K562 (cell line): ENCODE data around the gene CBX2. TPM values are rescaled to one million over a fixed set of nuclear protein-coding genes. Genes with fewer than 3 reads are reported as not detected.

ENCODE experiments used
- ATF2 ChIP-seq: sonication (generic); formaldehyde crosslinking; IDR thresholded peaks from 2 replicates; pipeline ENCODE4 v1.8.1; 2022; ENCODE audit warnings: missing genetic modification reagents
- ATF7 ChIP-seq: fragments of 450-650 bp; IDR thresholded peaks from 2 replicates; pipeline ENCODE4 v1.7.1; 2014; ENCODE audit warnings: mild to moderate bottlenecking, moderate library complexity
- CAMTA2 ChIP-seq: fragments of 250-450 bp; sonication (Bioruptor Pico); conservative IDR thresholded peaks from 2 replicates; pipeline ENCODE4 v1.5.1; 2022
- EZH2 ChIP-seq: IDR thresholded peaks from 2 replicates; pipeline ENCODE4 v1.6.1; 2012; ENCODE audit warnings: low read depth, mild to moderate bottlenecking, inconsistent platforms, low read length, borderline replicate concordance
- HDAC3 ChIP-seq: fragments of 450-650 bp; IDR thresholded peaks from 2 replicates; pipeline ENCODE4 v1.6.1; 2018; ENCODE audit warnings: borderline replicate concordance, mild to moderate bottlenecking, moderate library complexity; ENCODE audit not compliant: partially characterized antibody
- HNRNPK ChIP-seq: fragments of 200-400 bp; formaldehyde crosslinking; IDR thresholded peaks from one replicate; pipeline ENCODE4 v1.6.1; 2018; ENCODE audit warnings: mild to moderate bottlenecking, low read depth, low read length; ENCODE audit not compliant: poor library complexity, severe bottlenecking
- JUND ChIP-seq, 2 experiments: IDR thresholded peaks; 2 replicates in 1 of 2; 3 replicates in 1 of 2; pipeline ENCODE4 v1.6.1; 2011; ENCODE audit warnings: borderline replicate concordance in 2 of 2, low read depth in 2 of 2, low read length in 2 of 2, improper control_type of control experiment in 1 of 2, missing biosample characterization in 1 of 2, missing genetic modification characterization in 1 of 2, missing genetic modification reagents in 1 of 2
- POLR2AphosphoS5 ChIP-seq: IDR thresholded peaks from 2 replicates; pipeline ENCODE4 v1.6.1; 2011; ENCODE audit warnings: mild to moderate bottlenecking, low read depth, low read length, moderate library complexity; ENCODE audit not compliant: control insufficient read depth, insufficient read depth
- RNF219 ChIP-seq: fragments of 250-450 bp; sonication (Bioruptor Pico); IDR thresholded peaks from 2 replicates; pipeline ENCODE4 v1.5.0; 2022; ENCODE audit warnings: mild to moderate bottlenecking
- SMARCE1 ChIP-seq: fragments of 450-650 bp; IDR thresholded peaks from 2 replicates; pipeline ENCODE4 v1.7.1; 2016; ENCODE audit warnings: mild to moderate bottlenecking
- ZNF384 ChIP-seq: IDR thresholded peaks from 2 replicates; pipeline ENCODE4 v1.6.1; 2012; ENCODE audit warnings: low read depth, low read length, improper control_type of control experiment
- ZNF644 ChIP-seq: fragments of 200-800 bp; sonication (Bioruptor generic); IDR thresholded peaks from 2 replicates; pipeline ENCODE4 v1.6.1; 2016; ENCODE audit warnings: low read depth, missing genetic modification characterization, missing compliant biosample characterization
- polyA plus RNA-seq, 8 experiments: library from polyadenylated mRNA; depleted of rRNA in 4 of 8; stranded (reverse) in 5 of 8; unstranded in 3 of 8; fragments of >200 nt; fragmentation: Nextera tagmentation in 2 of 8; fragmentation: Illumina TruSeq in 1 of 8; extraction: Ambion mirVana in 2 of 8; extraction: Trizol in 1 of 8; gene quantifications; 2 replicates each; pipeline versions ENCODE4 v1.2.1 to v1.2.3, GENCODE V29; 2011 to 2014; ENCODE audit warnings: inconsistent platforms in 1 of 8, missing spikeins in 1 of 8
- total RNA-seq, 7 experiments: library from RNA; depleted of rRNA in 6 of 7; stranded (reverse); fragments of >200 nt in 6 of 7; fragmentation: Illumina TruSeq in 2 of 7; extraction: Trizol in 2 of 7; gene quantifications; 2 replicates each; pipeline versions ENCODE4 v1.2.1 to v1.2.3, GENCODE V29; 2011 to 2021; ENCODE audit warnings: low replicate concordance in 1 of 7
- TF ChIP-seq, protein P1 (sequence below): fragments of 450-650 bp; IDR thresholded peaks from 2 replicates; pipeline ENCODE4 v1.7.0; 2016; ENCODE audit warnings: borderline replicate concordance
- TF ChIP-seq, protein P2 (sequence below): fragments of 250-450 bp; sonication (Bioruptor Pico); IDR thresholded peaks from 2 replicates; pipeline ENCODE4 v1.5.0; 2020; ENCODE audit warnings: mild to moderate bottlenecking
- TF ChIP-seq, protein P3 (sequence below), 2 experiments: fragments of 200-800 bp in 1 of 2; sonication (Bioruptor generic) in 1 of 2; sonication (generic) in 1 of 2; formaldehyde crosslinking in 1 of 2; IDR thresholded peaks in 1 of 2; conservative IDR thresholded peaks in 1 of 2; 2 replicates each; pipeline versions ENCODE4 v1.5.0 to v1.6.1; 2016 to 2020; ENCODE audit warnings: missing compliant biosample characterization in 1 of 2, missing genetic modification characterization in 1 of 2, missing genetic modification reagents in 1 of 2
- TF ChIP-seq, protein P4 (sequence below): sonication (generic); formaldehyde crosslinking; IDR thresholded peaks from 2 replicates; pipeline ENCODE4 v1.9.0; 2022; ENCODE audit warnings: mild to moderate bottlenecking, missing genetic modification reagents

The CBX2 gene
- total and polyA plus RNA-seq, 9 of the 15 experiments (the other 6 are each of a cell fraction or from before 2014, with no cell fraction given) = 0.66 to 26.9 (median 13.9) TPM

GRCh38 chr17:79835953-79836509 lies 58.1 kb downstream of the CBX2 start (continued):
- TF ChIP-seq HNRNPK (no peak), JUND (IDR thresholded peaks at IDR 0.05; ENCODE audit: borderline replicate concordance, low read depth, low read length) (peak; percentile 86), JUND (tag; IDR thresholded peaks at IDR 0.05; ENCODE audit: borderline replicate concordance, low read depth, low read length) (peak; percentile 77; the same call in 1 of the 3 replicates), SMARCE1 (no peak), HDAC3 (no peak), ZNF644 (no peak), RNF219 (no peak), CAMTA2 (CRISPR knock-in tag) (no peak), POLR2AphosphoS5 (peak; percentile 74), EZH2 (no peak), ZNF384 (no peak), ATF7 (peak; percentile 95), ATF2 (CRISPR knock-in tag) (peak; percentile 48; the same call in 1 of the 2 replicates)
- TF ChIP-seq, protein P1, sequence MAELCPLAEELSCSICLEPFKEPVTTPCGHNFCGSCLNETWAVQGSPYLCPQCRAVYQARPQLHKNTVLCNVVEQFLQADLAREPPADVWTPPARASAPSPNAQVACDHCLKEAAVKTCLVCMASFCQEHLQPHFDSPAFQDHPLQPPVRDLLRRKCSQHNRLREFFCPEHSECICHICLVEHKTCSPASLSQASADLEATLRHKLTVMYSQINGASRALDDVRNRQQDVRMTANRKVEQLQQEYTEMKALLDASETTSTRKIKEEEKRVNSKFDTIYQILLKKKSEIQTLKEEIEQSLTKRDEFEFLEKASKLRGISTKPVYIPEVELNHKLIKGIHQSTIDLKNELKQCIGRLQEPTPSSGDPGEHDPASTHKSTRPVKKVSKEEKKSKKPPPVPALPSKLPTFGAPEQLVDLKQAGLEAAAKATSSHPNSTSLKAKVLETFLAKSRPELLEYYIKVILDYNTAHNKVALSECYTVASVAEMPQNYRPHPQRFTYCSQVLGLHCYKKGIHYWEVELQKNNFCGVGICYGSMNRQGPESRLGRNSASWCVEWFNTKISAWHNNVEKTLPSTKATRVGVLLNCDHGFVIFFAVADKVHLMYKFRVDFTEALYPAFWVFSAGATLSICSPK = no peak
- TF ChIP-seq, protein P2, sequence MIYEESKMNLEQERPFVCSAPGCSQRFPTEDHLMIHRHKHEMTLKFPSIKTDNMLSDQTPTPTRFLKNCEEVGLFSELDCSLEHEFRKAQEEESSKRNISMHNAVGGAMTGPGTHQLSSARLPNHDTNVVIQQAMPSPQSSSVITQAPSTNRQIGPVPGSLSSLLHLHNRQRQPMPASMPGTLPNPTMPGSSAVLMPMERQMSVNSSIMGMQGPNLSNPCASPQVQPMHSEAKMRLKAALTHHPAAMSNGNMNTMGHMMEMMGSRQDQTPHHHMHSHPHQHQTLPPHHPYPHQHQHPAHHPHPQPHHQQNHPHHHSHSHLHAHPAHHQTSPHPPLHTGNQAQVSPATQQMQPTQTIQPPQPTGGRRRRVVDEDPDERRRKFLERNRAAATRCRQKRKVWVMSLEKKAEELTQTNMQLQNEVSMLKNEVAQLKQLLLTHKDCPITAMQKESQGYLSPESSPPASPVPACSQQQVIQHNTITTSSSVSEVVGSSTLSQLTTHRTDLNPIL = no peak
- TF ChIP-seq, protein P3, sequence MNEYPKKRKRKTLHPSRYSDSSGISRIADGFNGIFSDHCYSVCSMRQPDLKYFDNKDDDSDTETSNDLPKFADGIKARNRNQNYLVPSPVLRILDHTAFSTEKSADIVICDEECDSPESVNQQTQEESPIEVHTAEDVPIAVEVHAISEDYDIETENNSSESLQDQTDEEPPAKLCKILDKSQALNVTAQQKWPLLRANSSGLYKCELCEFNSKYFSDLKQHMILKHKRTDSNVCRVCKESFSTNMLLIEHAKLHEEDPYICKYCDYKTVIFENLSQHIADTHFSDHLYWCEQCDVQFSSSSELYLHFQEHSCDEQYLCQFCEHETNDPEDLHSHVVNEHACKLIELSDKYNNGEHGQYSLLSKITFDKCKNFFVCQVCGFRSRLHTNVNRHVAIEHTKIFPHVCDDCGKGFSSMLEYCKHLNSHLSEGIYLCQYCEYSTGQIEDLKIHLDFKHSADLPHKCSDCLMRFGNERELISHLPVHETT (CRISPR knock-in tag; conservative IDR thresholded peaks at IDR 0.05 in 1 of 2, IDR thresholded peaks at IDR 0.05 in 1 of 2) = 0 out of 4 replicates have a peak, but pooled peaks of 1 of the 2 experiments have one; percentile 46
- TF ChIP-seq, protein P4, sequence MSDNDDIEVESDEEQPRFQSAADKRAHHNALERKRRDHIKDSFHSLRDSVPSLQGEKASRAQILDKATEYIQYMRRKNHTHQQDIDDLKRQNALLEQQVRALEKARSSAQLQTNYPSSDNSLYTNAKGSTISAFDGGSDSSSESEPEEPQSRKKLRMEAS (CRISPR knock-in tag) = no peak; the same call in 1 of the 2 replicates
